IMR-90 (cell line): ENCODE measurements around the gene TRIM10. TPM values are rescaled to one million over a fixed set of nuclear protein-coding genes. Genes with fewer than 3 reads are reported as not detected.

Experiments used
- ATAC-seq: fragments of 200-7000 bp; cut with Tn5 transposase; 2 replicates; pipeline ENCODE4 v1.9.1; 2020; ENCODE audit warnings: low read depth, mild to moderate bottlenecking, moderate library complexity
- BruUV-seq: library from RNA; stranded (reverse); fragments of 400-500 nt; replicated peaks from 2 replicates; lab custom pipeline; 2021; lab: Mats Ljungman, UMichigan
- CTCF ChIA-PET: fragments of 300-600 bp; formaldehyde crosslinking; extraction: SDS; loops from one replicate; lab custom pipeline; 2021; ENCODE audit warnings: antibody characterized with exemption; lab: Yijun Ruan, JAX
- POLR2A ChIA-PET: fragments of 300-600 bp; sonication (Branson Sonifier 250); formaldehyde crosslinking; loops from one replicate; lab custom pipeline; 2022; ENCODE audit warnings: antibody characterized with exemption; ENCODE audit not compliant: unreplicated experiment; lab: Charles Lee
- DNase-seq: peaks from one replicate; pipeline ENCODE4 v3.0.0; 2013
- H2AFZ ChIP-seq: replicated peaks from 2 replicates; pipeline ENCODE3; 2013; ENCODE audit warnings: low read length, mild to moderate bottlenecking; ENCODE audit not compliant: poor library complexity
- H2AK5ac ChIP-seq: 2 replicates; pipeline ENCODE4 v1.6.1; 2013; ENCODE audit warnings: low read depth, low read length, inconsistent platforms
- H2AK9ac ChIP-seq: replicated peaks from 2 replicates; pipeline ENCODE3; 2013; ENCODE audit warnings: mild to moderate bottlenecking, low read depth, low read length, moderate library complexity; ENCODE audit not compliant: poor library complexity
- H2BK120ac ChIP-seq: 2 replicates; pipeline ENCODE4 v1.6.1; 2013; ENCODE audit warnings: low read depth, low read length, inconsistent platforms
- H2BK15ac ChIP-seq: 3 replicates; pipeline ENCODE4 v1.6.1; 2013; ENCODE audit warnings: low read depth, low read length, inconsistent platforms
- H2BK20ac ChIP-seq: 2 replicates; pipeline ENCODE4 v1.6.1; 2013; ENCODE audit warnings: low read depth, mild to moderate bottlenecking, inconsistent platforms, low read length, moderate library complexity
- H2BK5ac ChIP-seq: 2 replicates; pipeline ENCODE4 v1.6.1; 2013; ENCODE audit warnings: mild to moderate bottlenecking, low read depth, low read length, inconsistent platforms; ENCODE audit not compliant: poor library complexity, severe bottlenecking
- H3K14ac ChIP-seq: replicated peaks from 2 replicates; pipeline ENCODE4 v1.6.1; 2013; ENCODE audit warnings: low read depth, low read length, inconsistent platforms
- H3K18ac ChIP-seq: 2 replicates; pipeline ENCODE4 v1.6.1; 2013; ENCODE audit warnings: low read depth, low read length, control low read depth
- H3K23ac ChIP-seq: 2 replicates; pipeline ENCODE4 v1.6.1; 2013; ENCODE audit warnings: low read depth, low read length, inconsistent platforms
- H3K27ac ChIP-seq: 2 replicates; pipeline ENCODE4 v1.5.1; 2013; ENCODE audit warnings: mild to moderate bottlenecking, control low read depth, low read length; ENCODE audit not compliant: insufficient read depth
- H3K27me3 ChIP-seq: 2 replicates; pipeline ENCODE4 v1.6.1; 2013; ENCODE audit warnings: low read length; ENCODE audit not compliant: control insufficient read depth, insufficient read depth
- H3K36me3 ChIP-seq: 2 replicates; pipeline ENCODE4 v1.6.1; 2013; ENCODE audit warnings: low read length, mixed read lengths; ENCODE audit not compliant: control insufficient read depth, insufficient read depth
- H3K4ac ChIP-seq: 2 replicates; pipeline ENCODE4 v1.6.1; 2013; ENCODE audit warnings: low read depth, low read length, inconsistent platforms
- H3K4me1 ChIP-seq: 2 replicates; pipeline ENCODE4 v1.6.1; 2013; ENCODE audit warnings: low read length, mixed read lengths; ENCODE audit not compliant: control insufficient read depth, insufficient read depth
- H3K4me2 ChIP-seq: 2 replicates; pipeline ENCODE4 v1.6.1; 2013; ENCODE audit warnings: low read depth, mild to moderate bottlenecking, control low read depth, low read length, moderate library complexity
- H3K4me3 ChIP-seq: 2 replicates; pipeline ENCODE4 v1.5.1; 2013; ENCODE audit warnings: low read depth, mild to moderate bottlenecking, control low read depth, low read length, moderate library complexity; ENCODE audit not compliant: insufficient read depth
- H3K56ac ChIP-seq: 2 replicates; pipeline ENCODE4 v1.6.1; 2013; ENCODE audit warnings: low read length, inconsistent platforms; ENCODE audit not compliant: insufficient read depth; ENCODE audit errors: extremely low read depth
- H3K79me1 ChIP-seq, 2 experiments: 2 replicates each; pipeline ENCODE4 v1.6.1; 2013; ENCODE audit warnings: low read length in 2 of 2, inconsistent platforms in 1 of 2, low read depth in 1 of 2
- H3K9ac ChIP-seq: 2 replicates; pipeline ENCODE4 v1.6.1; 2013; ENCODE audit warnings: low read depth, low read length, control low read depth
- H3K9me1 ChIP-seq: 2 replicates; pipeline ENCODE4 v1.6.1; 2013; ENCODE audit warnings: low read length, inconsistent platforms; ENCODE audit not compliant: insufficient read depth
- H3K9me3 ChIP-seq: 2 replicates; pipeline ENCODE4 v1.6.1; 2013; ENCODE audit warnings: low read length; ENCODE audit not compliant: control insufficient read depth, insufficient read depth
- H4K20me1 ChIP-seq: 2 replicates; pipeline ENCODE4 v1.6.1; 2013; ENCODE audit warnings: low read length, inconsistent platforms; ENCODE audit not compliant: insufficient read depth
- H4K5ac ChIP-seq: 2 replicates; pipeline ENCODE4 v1.6.1; 2013; ENCODE audit warnings: mild to moderate bottlenecking, low read depth, low read length, control low read depth
- H4K8ac ChIP-seq, 2 experiments: 2 replicates each; pipeline ENCODE4 v1.6.1; 2013; ENCODE audit warnings: low read depth in 2 of 2, low read length in 2 of 2, control low read depth in 1 of 2, inconsistent platforms in 1 of 2
- H4K91ac ChIP-seq: 2 replicates; pipeline ENCODE4 v1.6.1; 2013; ENCODE audit warnings: low read depth, low read length, inconsistent platforms; ENCODE audit not compliant: insufficient read depth
- BHLHE40 ChIP-seq: fragments of 150-350 bp; IDR thresholded peaks from 2 replicates; pipeline ENCODE4 v1.6.1; 2016; ENCODE audit warnings: mild to moderate bottlenecking, low read depth, low read length
- CEBPB ChIP-seq: IDR thresholded peaks from 2 replicates; pipeline ENCODE4 v1.6.1; 2012; ENCODE audit warnings: low read depth, low read length, improper control_type of control experiment
- CHD1 ChIP-seq: IDR thresholded peaks from 2 replicates; pipeline ENCODE4 v1.6.1; 2012; ENCODE audit warnings: low read depth, low read length, improper control_type of control experiment
- FOS ChIP-seq: fragments of 150-350 bp; IDR thresholded peaks from 2 replicates; pipeline ENCODE4 v1.6.1; 2016; ENCODE audit warnings: low read depth, low read length
- MAZ ChIP-seq: IDR thresholded peaks from 2 replicates; pipeline ENCODE4 v1.6.1; 2012; ENCODE audit warnings: low read depth, mild to moderate bottlenecking, low read length, improper control_type of control experiment, moderate library complexity, borderline replicate concordance
- MXI1 ChIP-seq: IDR thresholded peaks from 2 replicates; pipeline ENCODE4 v1.6.1; 2012; ENCODE audit warnings: low read depth, mild to moderate bottlenecking, low read length, moderate library complexity, borderline replicate concordance
- NFE2L2 ChIP-seq: fragments of 150-350 bp; IDR thresholded peaks from 2 replicates; pipeline ENCODE4 v1.6.1; 2016; ENCODE audit warnings: low read depth, mild to moderate bottlenecking, low read length
- POLR2A ChIP-seq: IDR thresholded peaks from 2 replicates; pipeline ENCODE4 v1.6.1; 2012; ENCODE audit warnings: mild to moderate bottlenecking, low read depth, low read length
- RAD21 ChIP-seq: IDR thresholded peaks from 2 replicates; pipeline ENCODE4 v1.6.1; 2012; ENCODE audit warnings: low read length, improper control_type of control experiment
- RCOR1 ChIP-seq: IDR thresholded peaks from 2 replicates; pipeline ENCODE4 v1.6.1; 2012; ENCODE audit warnings: mild to moderate bottlenecking, low read length, improper control_type of control experiment; ENCODE audit not compliant: insufficient replicate concordance
- RFX5 ChIP-seq: IDR thresholded peaks from 2 replicates; pipeline ENCODE4 v1.8.0; 2012; ENCODE audit warnings: low read depth, mild to moderate bottlenecking, low read length, moderate library complexity
- SMC3 ChIP-seq: fragments of 150-350 bp; IDR thresholded peaks from 2 replicates; pipeline ENCODE4 v1.6.1; 2016; ENCODE audit warnings: low read depth, mild to moderate bottlenecking, antibody characterized with exemption, low read length, moderate library complexity
- WGBS, 2 experiments: methylation state at CpG; one replicate each; pipeline versions ENCODE4 v1.1.5 to v1.1.7; 2013; ENCODE audit warnings: missing lambda C conversion rate in 2 of 2; ENCODE audit not compliant: insufficient read length in 1 of 2; ENCODE audit errors: extremely low coverage in 2 of 2; 5-methylcytosine and 5-hydroxymethylcytosine counted together
- dilution Hi-C: fragments of 300-500 bp; cut with HindIII; formaldehyde crosslinking; loops from one replicate; pipeline ENCODE4 v1.14.3; 2018; ENCODE audit warnings: low sequenced_read_pairs; ENCODE audit not compliant: unreplicated experiment
- in situ Hi-C: fragments of 300-500 bp; cut with MboI; formaldehyde crosslinking; loops from 3 replicates; pipeline ENCODE4 v1.14.3; 2019; ENCODE audit warnings: low sequenced_read_pairs, inconsistent platforms, mixed read lengths
- intact Hi-C: fragments of 100-400 bp; cut with micrococcal nuclease; formaldehyde crosslinking; loops from 2 replicates; pipeline ENCODE4 v1.10.0; 2022
- polyA plus RNA-seq, 3 experiments: library from polyadenylated mRNA; depleted of rRNA; stranded (reverse); fragments of >200 nt; gene quantifications; 2 replicates each; pipeline ENCODE4 v1.2.3, GENCODE V29; 2012; ENCODE audit warnings: low replicate concordance in 1 of 3
- total RNA-seq: library from RNA; depleted of rRNA; stranded (reverse); fragments of >200 nt; gene quantifications from 2 replicates; pipeline ENCODE4 v1.2.3, GENCODE V29; 2012
- TF ChIP-seq, protein P1 (sequence below): fragments of 150-350 bp; IDR thresholded peaks from 2 replicates; pipeline ENCODE4 v1.6.1; 2016; ENCODE audit warnings: low read depth, mild to moderate bottlenecking, low read length, moderate library complexity, borderline replicate concordance
- TF ChIP-seq, protein P2 (sequence below): fragments of 150-350 bp; IDR thresholded peaks from 2 replicates; pipeline ENCODE4 v1.6.1; 2017; ENCODE audit warnings: mild to moderate bottlenecking, antibody characterized with exemption, low read length, low read depth
- TF ChIP-seq, protein P3 (sequence below): conservative IDR thresholded peaks from 2 replicates; pipeline ENCODE4 v1.5.1; 2012; ENCODE audit warnings: mild to moderate bottlenecking, low read depth, low read length, improper control_type of control experiment

Gene TRIM10
- total and polyA plus RNA-seq, 2 of the 4 experiments (the other 2 are of a cell fraction), result not detected

DNA sequence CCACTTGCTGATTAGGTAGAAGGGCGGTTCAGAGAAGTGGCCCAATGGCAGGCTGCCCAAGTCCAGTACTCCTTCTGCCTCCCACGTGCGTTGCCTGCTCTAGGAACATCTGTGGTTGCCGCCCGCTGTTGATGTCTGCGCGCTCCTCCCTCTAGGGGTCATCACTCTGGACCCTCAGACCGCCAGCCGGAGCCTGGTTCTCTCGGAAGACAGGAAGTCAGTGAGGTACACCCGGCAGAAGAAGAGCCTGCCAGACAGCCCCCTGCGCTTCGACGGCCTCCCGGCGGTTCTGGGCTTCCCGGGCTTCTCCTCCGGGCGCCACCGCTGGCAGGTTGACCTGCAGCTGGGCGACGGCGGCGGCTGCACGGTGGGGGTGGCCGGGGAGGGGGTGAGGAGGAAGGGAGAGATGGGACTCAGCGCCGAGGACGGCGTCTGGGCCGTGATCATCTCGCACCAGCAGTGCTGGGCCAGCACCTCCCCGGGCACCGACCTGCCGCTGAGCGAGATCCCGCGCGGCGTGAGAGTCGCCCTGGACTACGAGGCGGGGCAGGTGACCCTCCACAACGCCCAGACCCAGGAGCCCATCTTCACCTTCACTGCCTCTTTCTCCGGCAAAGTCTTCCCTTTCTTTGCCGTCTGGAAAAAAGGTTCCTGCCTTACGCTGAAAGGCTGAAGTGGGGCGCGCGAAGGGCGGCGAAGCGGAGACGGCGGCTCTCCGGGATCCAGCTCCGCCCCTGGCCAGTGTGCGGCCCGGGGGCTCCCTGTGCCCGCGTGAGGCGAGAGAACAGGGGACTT is 10.9 kb upstream of the TRIM10 start:
- Histone ChIP-seq H2BK15ac (no peak overlapping the region), H3K18ac (no peak overlapping the region), H3K36me3 (no peaks in the 10 kb centered on the region), H2AK5ac (no peak overlapping the region), H2BK120ac (no peak overlapping the region), H3K27ac (no peak overlapping the region), H4K8ac (no peak overlapping the region), H3K79me1 (no peaks in the 10 kb centered on the region), H4K91ac (no peak overlapping the region), H4K20me1 (no peaks in the 10 kb centered on the region), H3K9me1 (no peaks in the 10 kb centered on the region), H3K56ac (no peak overlapping the region), H3K9me3 (no peaks in the 10 kb centered on the region), H3K14ac (no peak overlapping the region), H2AK9ac (no peak overlapping the region), H2BK20ac (no peak overlapping the region), H3K4me3 (no peak overlapping the region), H3K27me3 (peaks cover 60% of the 10 kb centered on the region), H3K4me1 (no peaks in the 10 kb centered on the region), H2AFZ (peak overlapping the region; percentile 76), H3K9ac (no peak overlapping the region), H3K4me2 (no peak overlapping the region; the same call in 1 of the 2 replicates), H3K4ac (no peak overlapping the region), H4K5ac (no peak overlapping the region), H2BK5ac (no peak overlapping the region), H3K23ac (no peak overlapping the region)
- dilution Hi-C loops, result no loop called here
- CTCF ChIA-PET, result no interaction called here
- DNase-seq (no peak), ATAC-seq (peak; percentile 40)
- POLR2A ChIA-PET, result no interaction called here
- intact Hi-C loops, result no loop called here
- in situ Hi-C loops, result no loop called here
- no TSS peak for BruUV-seq
- 1% methylated on average over 15 of the region's 62 CpGs; no CpG with 5 or more reads in 1 of the 2 experiments for WGBS, 2 experiments
- TF ChIP-seq, protein P1, sequence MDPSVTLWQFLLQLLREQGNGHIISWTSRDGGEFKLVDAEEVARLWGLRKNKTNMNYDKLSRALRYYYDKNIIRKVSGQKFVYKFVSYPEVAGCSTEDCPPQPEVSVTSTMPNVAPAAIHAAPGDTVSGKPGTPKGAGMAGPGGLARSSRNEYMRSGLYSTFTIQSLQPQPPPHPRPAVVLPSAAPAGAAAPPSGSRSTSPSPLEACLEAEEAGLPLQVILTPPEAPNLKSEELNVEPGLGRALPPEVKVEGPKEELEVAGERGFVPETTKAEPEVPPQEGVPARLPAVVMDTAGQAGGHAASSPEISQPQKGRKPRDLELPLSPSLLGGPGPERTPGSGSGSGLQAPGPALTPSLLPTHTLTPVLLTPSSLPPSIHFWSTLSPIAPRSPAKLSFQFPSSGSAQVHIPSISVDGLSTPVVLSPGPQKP, result no peak
- TF ChIP-seq FOS (no peak), CHD1 (no peak), MAZ (no peak), SMC3 (no peak), RAD21 (no peak), CEBPB (no peak), RCOR1 (no peak), BHLHE40 (no peak), MXI1 (no peak), NFE2L2 (no peak), RFX5 (no peak), POLR2A (no peak)
- TF ChIP-seq, protein P2, sequence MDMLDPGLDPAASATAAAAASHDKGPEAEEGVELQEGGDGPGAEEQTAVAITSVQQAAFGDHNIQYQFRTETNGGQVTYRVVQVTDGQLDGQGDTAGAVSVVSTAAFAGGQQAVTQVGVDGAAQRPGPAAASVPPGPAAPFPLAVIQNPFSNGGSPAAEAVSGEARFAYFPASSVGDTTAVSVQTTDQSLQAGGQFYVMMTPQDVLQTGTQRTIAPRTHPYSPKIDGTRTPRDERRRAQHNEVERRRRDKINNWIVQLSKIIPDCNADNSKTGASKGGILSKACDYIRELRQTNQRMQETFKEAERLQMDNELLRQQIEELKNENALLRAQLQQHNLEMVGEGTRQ, result no peak
- TF ChIP-seq, protein P3, sequence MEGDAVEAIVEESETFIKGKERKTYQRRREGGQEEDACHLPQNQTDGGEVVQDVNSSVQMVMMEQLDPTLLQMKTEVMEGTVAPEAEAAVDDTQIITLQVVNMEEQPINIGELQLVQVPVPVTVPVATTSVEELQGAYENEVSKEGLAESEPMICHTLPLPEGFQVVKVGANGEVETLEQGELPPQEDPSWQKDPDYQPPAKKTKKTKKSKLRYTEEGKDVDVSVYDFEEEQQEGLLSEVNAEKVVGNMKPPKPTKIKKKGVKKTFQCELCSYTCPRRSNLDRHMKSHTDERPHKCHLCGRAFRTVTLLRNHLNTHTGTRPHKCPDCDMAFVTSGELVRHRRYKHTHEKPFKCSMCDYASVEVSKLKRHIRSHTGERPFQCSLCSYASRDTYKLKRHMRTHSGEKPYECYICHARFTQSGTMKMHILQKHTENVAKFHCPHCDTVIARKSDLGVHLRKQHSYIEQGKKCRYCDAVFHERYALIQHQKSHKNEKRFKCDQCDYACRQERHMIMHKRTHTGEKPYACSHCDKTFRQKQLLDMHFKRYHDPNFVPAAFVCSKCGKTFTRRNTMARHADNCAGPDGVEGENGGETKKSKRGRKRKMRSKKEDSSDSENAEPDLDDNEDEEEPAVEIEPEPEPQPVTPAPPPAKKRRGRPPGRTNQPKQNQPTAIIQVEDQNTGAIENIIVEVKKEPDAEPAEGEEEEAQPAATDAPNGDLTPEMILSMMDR, result no peak
